GM12801 (cell line): ENCODE results near the gene NIPAL3.

Experiments used
- CTCF ChIP-seq: IDR thresholded peaks from one replicate; pipeline ENCODE4 v1.5.1; 2011; ENCODE audit warnings: control low read depth; ENCODE audit not compliant: insufficient read length; ENCODE audit errors: extremely low read depth

Gene NIPAL3

GRCh38 chr1:24507405-24507804 lies 91.8 kb downstream of the NIPAL3 start:
- TF ChIP-seq CTCF = no peak

- no peak for TF ChIP-seq CTCF
These were observed 93.3 kb downstream of the NIPAL3 start for GRCh38 chr1:24508911-24509310.

GRCh38 chr1:24513706-24514105 lies 98.1 kb downstream of the NIPAL3 start:
- no peak for TF ChIP-seq CTCF

GRCh38 chr1:24514946-24515345 lies 99.3 kb downstream of the NIPAL3 start:
- TF ChIP-seq CTCF = no peak

- TF ChIP-seq CTCF = no peak
These were observed 100.9 kb downstream of the NIPAL3 start for GRCh38 chr1:24516506-24516905.

- TF ChIP-seq CTCF = no peak
These were observed 102.3 kb downstream of the NIPAL3 start for GRCh38 chr1:24517898-24518297.
